DOHH2 (cell line): Measurements from ENCODE around the gene ANKRD60.

Experiments
- EZH2phosphoT487 ChIP-seq: fragments of 200-600 bp; sonication (generic); IDR thresholded peaks from 2 replicates; pipeline ENCODE4 v1.6.1; 2017; ENCODE audit warnings: borderline replicate concordance, mild to moderate bottlenecking, antibody characterized with exemption, low read length, moderate library complexity, mixed read lengths
- TF ChIP-seq, protein P1 (sequence below): fragments of 200-600 bp; sonication (generic); IDR thresholded peaks from one replicate; pipeline ENCODE4 v1.5.1; 2014; ENCODE audit warnings: antibody characterized with exemption, mild to moderate bottlenecking, low read depth, low read length; ENCODE audit not compliant: poor library complexity, severe bottlenecking

DNA sequence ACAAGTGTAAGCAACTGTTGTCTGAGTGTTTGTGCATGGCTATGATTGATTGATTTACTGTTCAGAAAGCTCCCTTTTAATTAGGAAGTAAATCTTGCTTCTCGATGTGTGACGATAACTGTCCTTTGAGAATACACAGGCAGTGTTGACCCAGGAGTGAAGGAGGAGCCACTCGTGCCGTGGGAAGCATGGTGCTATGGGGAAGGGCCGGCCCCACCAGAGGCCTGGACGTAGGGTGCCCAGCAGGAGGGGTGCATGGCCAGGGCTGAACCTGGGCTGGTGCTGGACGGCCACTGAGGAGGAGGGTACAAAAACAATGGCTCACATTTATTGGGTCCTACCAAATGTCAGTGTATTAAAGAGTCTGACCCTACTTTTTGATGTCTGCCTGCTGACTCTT, 60.7 kb downstream of the ANKRD60 start:
- TF ChIP-seq, protein P1, sequence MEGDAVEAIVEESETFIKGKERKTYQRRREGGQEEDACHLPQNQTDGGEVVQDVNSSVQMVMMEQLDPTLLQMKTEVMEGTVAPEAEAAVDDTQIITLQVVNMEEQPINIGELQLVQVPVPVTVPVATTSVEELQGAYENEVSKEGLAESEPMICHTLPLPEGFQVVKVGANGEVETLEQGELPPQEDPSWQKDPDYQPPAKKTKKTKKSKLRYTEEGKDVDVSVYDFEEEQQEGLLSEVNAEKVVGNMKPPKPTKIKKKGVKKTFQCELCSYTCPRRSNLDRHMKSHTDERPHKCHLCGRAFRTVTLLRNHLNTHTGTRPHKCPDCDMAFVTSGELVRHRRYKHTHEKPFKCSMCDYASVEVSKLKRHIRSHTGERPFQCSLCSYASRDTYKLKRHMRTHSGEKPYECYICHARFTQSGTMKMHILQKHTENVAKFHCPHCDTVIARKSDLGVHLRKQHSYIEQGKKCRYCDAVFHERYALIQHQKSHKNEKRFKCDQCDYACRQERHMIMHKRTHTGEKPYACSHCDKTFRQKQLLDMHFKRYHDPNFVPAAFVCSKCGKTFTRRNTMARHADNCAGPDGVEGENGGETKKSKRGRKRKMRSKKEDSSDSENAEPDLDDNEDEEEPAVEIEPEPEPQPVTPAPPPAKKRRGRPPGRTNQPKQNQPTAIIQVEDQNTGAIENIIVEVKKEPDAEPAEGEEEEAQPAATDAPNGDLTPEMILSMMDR = no peak
- TF ChIP-seq EZH2phosphoT487 = no peak
